NCI-H2227 (cell line): ENCODE data around the gene LIPF.
"Not testable (repeated sequence)": the region's sequence is repeated elsewhere in the genome, so short reads cannot be mapped to it uniquely, and the experiment has no call there.

Experiments used
- DNase-seq: peaks from one replicate; lab custom pipeline; 2025; ENCODE audit not compliant: unreplicated experiment; lab: John Stamatoyannopoulos, UW

Gene LIPF

DNA sequence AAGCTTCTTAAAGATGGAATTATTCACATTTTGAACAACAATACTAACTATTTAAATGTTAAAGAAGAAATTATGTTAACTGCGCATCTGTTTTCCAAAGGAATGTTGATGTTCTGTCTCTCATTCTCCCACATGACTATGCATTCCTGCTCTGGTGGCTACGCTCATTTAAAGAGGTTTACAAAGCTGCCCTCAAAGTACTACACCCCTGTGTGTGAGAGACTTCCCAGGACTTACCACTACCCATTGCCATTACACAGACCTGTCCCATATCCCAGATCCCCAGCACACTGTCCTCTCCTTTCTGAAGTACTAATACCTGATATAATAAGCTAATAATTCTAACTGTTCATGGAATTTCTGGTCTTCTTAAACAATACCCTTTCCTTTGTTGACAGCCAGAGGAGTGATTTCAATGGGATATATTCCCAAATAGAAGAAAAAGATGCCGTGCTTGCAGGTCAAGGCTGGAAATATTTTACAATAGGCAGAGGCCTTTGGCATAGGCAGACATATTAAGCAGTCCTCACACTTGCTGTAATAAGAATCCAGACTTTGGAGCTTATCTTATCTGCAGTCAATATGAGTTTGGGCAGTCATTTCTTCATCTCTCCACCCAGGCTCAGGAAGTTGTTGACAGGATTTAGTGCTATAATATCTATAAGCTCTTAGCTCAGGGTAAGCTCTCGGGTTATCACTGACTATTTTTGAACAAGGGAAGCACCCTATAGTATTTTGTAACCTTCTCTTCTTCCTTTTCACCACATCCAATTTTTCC is 12.2 kb downstream of the LIPF start:
- no peak for DNase-seq

DNA sequence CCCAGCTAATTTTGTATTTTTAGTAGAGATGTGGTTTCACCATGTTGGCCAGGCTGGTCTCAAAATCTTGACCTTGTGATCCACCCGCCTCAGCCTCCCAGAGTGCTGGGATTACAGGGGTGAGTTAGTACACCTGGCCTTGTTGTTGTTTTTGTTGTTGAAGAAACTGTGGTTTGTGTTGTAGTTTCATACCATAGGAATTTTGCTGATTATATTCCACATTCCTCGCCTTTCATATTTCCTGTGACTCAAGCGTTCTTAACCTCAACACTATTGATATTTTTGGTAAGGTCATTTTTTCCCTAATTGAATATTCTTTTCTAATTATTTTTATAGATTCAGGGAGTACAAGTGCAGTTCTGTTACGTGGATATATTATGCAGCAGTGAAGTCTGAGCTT is 16.7 kb downstream of the LIPF start:
- DNase-seq = no peak

DNA sequence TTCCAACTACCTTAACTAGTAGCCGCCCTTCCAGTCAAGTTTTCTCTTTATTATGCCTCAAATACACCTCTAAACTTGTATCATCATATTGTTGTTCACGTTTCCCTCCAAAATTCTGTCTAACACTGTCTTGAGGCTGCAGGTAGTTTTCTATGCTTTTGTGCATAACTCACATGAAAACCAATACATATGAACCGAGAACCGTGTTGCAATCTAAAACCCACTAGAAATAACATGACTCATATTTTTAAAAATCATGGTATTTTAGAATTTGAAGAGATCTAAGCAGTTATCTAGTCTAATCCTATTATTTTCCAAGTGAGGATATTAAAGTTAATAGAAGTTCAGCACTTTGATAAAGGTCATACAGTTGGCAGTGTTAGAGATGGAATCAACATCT is 18.2 kb downstream of the LIPF start:
- no peak for DNase-seq

DNA sequence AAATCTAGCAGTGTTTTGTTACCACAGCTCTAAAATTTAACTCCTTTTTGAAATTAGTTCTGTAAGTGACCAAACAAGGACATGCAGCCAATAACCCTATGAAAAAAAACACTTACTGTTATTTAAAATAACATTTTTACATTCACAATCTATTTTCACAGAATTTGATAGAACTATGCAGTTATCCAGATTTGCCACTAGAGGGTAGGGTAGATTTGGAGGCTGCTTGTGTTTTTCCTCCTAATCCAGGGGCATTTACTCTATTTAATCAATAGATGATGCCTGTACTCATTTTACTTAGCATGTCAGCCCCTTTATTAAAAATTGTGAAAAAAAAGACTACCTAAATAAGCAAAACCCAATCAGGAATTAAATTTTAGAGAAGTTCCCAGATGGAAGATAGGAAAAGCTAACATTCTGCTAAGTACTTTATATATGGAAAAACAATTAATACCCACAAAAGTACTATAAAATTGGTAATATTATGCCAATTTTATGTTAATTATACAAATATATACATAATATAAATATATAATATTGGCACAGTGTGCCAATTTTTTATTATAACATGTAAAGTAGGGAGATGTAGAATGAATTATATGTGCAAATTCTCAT is 23.7 kb downstream of the LIPF start:
- DNase-seq = no peak

DNA sequence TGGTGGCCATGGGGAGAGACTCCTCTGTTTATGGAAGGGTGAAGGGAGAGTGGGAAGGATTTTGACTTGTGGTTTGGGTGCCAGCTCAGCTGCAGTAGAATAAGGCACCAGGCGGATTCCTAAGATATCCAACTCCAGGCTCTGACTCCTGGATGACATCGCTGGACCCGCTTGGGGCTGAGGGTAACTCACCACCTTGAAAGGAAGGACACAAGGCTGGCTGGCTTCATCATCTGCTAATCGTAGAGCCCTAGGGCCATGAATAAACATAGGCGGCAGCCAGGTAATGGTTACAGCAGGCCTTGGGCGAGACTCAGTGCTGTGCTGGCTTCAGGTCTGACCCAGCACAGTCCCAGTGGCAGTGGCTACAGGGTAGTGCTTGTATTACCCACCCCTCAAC is 25.1 kb downstream of the LIPF start:
- no peak for DNase-seq

DNA sequence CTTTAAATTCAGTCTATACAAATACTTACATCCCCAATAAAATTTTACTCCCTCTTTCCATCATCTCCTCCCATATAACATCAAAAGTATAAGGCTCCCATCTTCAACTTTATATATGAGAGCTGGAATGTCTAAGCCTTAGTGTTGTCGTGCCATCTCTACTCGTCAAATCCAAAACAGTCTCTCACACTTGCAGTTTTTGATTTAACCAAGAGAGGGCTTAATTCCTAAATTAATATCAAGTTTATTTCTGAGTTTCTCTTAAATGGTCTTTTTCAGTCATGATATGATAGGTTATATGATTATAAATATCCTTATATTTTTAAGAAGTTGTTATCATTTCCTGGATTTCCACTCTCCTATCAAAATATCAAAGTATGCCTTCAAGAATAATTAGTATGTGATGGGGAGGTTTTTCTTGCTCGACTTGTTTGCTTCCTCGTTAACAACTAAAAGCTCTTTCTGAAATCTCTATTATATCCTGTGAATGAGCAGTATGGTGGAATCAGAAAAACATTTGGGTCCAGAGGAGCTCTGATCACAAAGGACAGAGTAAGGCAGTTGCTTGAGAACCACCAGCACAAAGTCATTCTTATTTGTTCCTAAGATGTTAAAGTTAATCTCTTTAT is 29.3 kb downstream of the LIPF start:
- no peak for DNase-seq

DNA sequence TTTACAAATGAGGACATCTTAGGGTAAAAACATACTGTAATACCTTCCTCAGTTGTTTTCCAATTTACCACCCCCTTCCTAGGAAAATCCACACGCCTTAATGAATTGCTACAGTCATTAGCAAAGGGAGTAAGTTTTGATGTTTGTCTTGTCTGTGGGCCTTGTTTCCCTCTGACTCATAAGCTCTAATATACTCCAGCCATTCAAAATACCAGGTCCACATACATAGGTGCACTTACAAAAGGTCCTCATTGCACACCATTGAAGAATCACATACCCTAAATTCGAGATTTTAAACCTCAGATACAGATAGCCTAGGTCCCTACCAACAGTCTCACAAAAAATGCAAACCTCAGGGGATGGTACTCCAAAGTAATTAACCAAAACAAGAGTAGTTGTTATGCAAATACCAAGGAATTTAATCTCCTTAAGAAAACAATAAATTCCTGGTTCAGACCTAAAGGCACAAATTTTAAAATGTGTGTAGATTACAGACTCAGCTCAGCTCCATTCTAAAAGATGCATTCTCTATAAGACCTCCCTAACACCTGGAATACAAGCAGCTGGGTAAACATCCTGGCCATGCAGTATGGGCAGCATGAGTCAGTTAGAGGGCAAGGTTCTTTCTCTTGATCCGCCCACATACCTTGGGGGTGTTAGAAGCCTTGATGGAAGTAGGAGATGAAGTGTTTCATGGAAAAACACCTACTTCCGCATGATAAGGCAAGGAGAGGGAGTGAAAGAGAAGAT is 38.8 kb downstream of the LIPF start:
- DNase-seq = peak; percentile 6

DNA sequence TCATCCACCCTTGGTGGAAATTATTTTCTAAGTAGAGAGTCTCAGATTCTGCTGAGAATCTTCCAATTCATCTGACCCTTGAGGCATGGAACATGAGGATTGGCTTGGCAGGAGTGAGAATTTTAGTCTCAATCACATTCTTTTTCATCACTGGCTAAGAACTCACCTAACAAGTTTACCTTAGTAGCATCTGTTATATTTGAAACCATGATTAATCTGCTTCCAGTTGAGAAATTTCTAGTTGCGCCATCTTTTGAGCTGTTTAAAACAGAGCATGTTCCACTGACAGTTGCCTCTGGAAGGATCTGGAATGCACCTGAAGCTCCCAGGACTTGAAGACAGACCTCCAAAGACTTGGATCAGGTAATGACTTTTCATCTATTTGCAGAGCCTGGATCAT is 41.7 kb downstream of the LIPF start, which contains the start of gene LIPK:
Gene LIPK, plus strand, starts transcription at position 292 of the 400 bp plus-strand sequence. CDS start 18,295 bp downstream, outside the sequence.
- no peak for DNase-seq

DNA sequence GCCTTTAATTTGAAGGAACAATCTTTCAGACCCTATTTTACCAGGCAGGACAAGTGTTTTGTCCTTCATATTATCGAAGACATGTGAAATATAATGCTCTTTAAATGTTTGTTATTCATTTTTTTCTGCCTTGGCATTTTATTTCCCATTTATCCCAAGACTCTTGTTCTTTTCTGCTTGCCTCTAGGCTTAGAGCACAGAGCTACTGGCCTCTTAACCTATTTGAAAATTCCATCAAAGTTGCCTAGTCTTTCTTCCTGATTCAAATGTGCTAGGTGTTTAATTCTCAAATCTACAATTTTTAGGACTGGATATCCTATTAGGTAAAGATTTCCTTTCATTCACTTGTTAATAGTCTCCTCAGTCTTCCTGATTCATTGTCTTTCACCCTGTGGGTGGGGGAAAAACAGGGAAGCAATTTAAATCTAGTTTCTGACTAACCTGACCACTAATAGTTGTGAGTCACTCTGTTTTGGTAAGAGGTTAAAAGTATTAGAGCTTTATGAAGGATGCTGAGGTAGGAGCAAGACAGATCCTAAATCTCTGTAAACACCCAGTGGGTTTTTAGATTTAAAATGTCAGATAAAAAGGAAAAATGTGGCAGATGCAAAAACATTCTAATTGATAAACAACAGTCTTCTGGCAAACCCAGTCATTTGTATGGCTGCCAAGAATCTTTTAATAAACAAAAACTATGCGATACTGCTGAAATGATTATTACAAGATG is 43.4 kb downstream of the LIPF start:
- DNase-seq = no peak

DNA sequence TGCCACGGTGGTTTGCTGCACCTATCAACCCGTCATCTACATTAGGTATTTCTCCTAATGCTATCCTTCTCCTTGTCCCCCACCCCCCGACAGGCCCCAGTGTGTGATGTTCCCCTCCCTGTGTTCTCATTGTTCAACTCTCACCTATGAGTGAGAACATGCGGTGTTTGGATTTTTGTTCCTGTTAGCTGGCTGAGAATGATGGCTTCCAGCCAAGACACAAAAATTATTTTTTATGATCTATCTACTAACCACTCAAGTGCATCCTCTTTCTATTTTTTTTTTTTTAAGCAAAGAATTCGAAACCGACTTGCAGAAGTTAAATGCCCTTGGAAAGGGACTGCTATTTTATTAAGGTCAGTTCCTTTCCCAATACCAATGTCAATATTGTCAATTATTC is 45.1 kb downstream of the LIPF start:
- not testable (repeated sequence) for DNase-seq

DNA sequence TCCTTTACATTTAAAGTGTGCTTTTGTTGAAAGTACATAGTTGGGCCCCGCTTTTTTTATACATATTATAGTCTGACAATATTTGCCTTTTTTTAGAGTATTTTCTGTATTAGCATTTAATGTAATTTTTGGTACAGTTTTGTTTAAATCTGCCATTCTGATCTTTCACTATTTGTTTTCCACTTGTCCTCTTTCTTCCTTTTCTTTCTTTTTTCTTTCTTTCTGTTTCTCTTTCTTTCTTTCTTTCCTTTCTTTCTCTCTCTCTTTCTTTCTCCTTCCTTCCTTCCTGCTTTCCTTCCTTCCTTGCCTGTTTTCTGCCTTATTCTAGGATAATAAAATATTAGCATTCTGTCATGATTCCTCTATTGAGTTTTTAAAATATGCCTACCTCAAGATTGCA is 51.3 kb downstream of the LIPF start:
- no peak for DNase-seq

DNA sequence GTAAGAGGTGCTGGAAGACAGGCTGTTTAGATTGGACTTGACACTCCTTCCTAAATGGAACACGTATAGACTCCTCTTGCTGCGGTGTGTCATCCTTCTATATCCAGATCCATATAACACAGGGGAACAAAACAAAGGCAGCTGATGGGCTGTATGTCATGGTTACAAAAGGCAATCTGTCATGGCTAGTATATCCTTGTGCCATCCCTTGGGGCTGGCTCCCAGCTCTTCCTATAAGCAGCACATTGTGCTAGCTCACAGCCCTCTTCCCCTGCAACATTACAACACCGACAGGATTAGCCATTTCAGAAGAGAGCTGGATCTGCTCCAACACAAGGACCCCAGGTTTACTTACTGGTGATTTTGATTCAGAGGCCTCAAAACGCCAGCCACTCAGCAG is 57.1 kb downstream of the LIPF start:
- no peak for DNase-seq

DNA sequence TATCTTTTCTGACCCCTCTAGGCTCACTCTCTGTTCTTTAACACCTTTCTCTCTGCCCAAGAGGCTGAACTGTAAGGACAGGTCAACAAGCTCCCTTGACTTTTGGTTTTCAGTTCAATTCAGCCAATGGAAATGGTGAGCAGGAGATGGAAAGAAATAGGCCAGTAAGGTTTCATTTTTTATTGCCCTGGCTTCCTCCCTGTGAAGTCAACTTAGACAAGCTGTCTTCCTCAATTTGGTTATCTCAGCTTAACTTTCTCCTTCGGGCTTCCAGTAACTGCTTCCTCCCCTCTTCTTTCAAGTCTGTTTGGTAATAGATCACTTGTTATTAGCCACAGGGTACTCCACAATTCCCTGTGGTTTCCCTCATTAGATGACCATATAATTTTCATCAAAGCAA is 61.6 kb downstream of the LIPF start:
- no peak for DNase-seq

DNA sequence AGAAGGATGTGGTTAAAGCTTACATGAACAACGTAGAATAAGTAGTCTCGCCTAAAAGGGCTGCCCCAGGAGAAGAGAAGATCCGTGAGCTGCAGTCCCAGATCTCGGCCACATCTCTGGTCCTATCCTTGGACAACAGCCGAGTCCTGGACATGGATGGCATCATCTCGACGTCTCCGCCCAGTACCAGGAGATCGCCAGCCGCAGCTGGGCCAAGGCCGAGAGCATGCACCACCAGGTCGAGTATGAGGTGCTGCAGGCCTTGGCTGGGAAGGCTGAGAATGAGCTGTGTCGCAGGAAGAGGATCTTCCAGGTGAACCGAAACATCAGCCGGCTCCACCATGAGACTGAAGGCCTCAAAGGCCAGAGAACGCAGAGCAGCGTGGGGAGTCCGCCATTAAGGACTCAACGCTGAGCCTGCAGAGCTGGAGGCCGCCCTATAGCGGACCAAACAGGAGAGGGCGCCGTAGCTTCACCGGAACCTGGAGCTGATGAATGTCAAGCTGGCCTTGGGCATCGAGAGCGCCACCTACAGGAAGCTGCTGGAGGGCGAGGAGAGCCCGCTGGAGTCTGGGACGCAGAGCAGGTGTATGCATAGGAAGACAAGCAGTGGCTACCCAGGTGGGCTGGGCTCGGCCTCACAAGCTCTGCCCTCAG is 64.0 kb downstream of the LIPF start:
- no peak for DNase-seq
